OCI-LY1 (cell line): ENCODE results near the gene MDGA2.

Experiments used
- H2AFZ ChIP-seq: fragments of 200-600 bp; sonication (generic), shearing (Covaris generic); 2 replicates; pipeline ENCODE4 v1.6.0; 2014; ENCODE audit warnings: antibody characterized with exemption, mild to moderate bottlenecking, low read length
- H3F3A ChIP-seq: fragments of 200-600 bp; sonication (generic), shearing (Covaris generic); 2 replicates; pipeline ENCODE4 v1.6.0; 2014; ENCODE audit warnings: mild to moderate bottlenecking, antibody characterized with exemption, low read length, moderate library complexity; ENCODE audit not compliant: insufficient read depth
- H3K27ac ChIP-seq: fragments of 200-600 bp; sonication (generic); 2 replicates; pipeline ENCODE4 v1.5.1; 2014; ENCODE audit warnings: low read length, mixed run types, mild to moderate bottlenecking, low read depth; ENCODE audit not compliant: poor library complexity, severe bottlenecking
- H3K27me3 ChIP-seq: fragments of 200-600 bp; sonication (generic); 2 replicates; pipeline ENCODE4 v1.6.0; 2014; ENCODE audit warnings: antibody characterized with exemption, mild to moderate bottlenecking, low read length, moderate library complexity; ENCODE audit not compliant: insufficient read depth
- H3K36me3 ChIP-seq: fragments of 200-600 bp; sonication (generic); 2 replicates; pipeline ENCODE4 v1.6.1; 2014; ENCODE audit warnings: mild to moderate bottlenecking, antibody characterized with exemption, low read length, moderate library complexity, mixed read lengths; ENCODE audit not compliant: insufficient read depth
- H3K4me1 ChIP-seq: fragments of 200-600 bp; sonication (generic); 2 replicates; pipeline ENCODE4 v1.5.1; 2014; ENCODE audit warnings: mild to moderate bottlenecking, low read length, moderate library complexity; ENCODE audit not compliant: insufficient read depth, severe bottlenecking
- H3K4me2 ChIP-seq: fragments of 200-600 bp; sonication (generic), shearing (Covaris generic); 2 replicates; pipeline ENCODE4 v1.6.1; 2014; ENCODE audit warnings: low read length
- H3K4me3 ChIP-seq: fragments of 200-600 bp; sonication (generic); 2 replicates; pipeline ENCODE4 v1.5.1; 2014; ENCODE audit warnings: low read length, low read depth, mild to moderate bottlenecking, mixed read lengths; ENCODE audit not compliant: poor library complexity, severe bottlenecking
- H3K79me2 ChIP-seq: fragments of 200-600 bp; shearing (Covaris generic); 2 replicates; pipeline ENCODE4 v1.6.1; 2016; ENCODE audit warnings: mixed run types, low read length, mixed read lengths; ENCODE audit not compliant: insufficient read depth
- H3K9ac ChIP-seq: fragments of 200-600 bp; sonication (generic), shearing (Covaris generic); 2 replicates; pipeline ENCODE4 v1.6.1; 2014; ENCODE audit warnings: mild to moderate bottlenecking, low read length, mixed read lengths
- H3K9me2 ChIP-seq: fragments of 200-600 bp; sonication (generic), shearing (Covaris generic); 2 replicates; pipeline ENCODE4 v1.6.1; 2014; ENCODE audit warnings: low read depth, mild to moderate bottlenecking, low read length, mixed read lengths
- H3K9me3 ChIP-seq: fragments of 200-600 bp; shearing (Covaris generic); 2 replicates; pipeline ENCODE4 v1.6.1; 2014; ENCODE audit warnings: low read length, mixed read lengths
- H4K20me1 ChIP-seq: fragments of 200-600 bp; sonication (generic), shearing (Covaris generic); 2 replicates; pipeline ENCODE4 v1.6.0; 2016; ENCODE audit warnings: mild to moderate bottlenecking, low read length; ENCODE audit not compliant: insufficient read depth
- EZH2 ChIP-seq: fragments of 200-600 bp; sonication (generic), shearing (Covaris generic); IDR thresholded peaks from 2 replicates; pipeline ENCODE4 v1.8.0; 2017; ENCODE audit warnings: borderline replicate concordance, mixed run types, mild to moderate bottlenecking, antibody characterized with exemption, low read length, moderate library complexity, mixed read lengths
- TF ChIP-seq, protein P1 (sequence below): fragments of 200-600 bp; sonication (generic), shearing (Covaris generic); IDR thresholded peaks from 2 replicates; pipeline ENCODE4 v1.5.1; 2017; ENCODE audit warnings: mild to moderate bottlenecking, antibody characterized with exemption, low read length, moderate library complexity, mixed read lengths

The MDGA2 gene

DNA sequence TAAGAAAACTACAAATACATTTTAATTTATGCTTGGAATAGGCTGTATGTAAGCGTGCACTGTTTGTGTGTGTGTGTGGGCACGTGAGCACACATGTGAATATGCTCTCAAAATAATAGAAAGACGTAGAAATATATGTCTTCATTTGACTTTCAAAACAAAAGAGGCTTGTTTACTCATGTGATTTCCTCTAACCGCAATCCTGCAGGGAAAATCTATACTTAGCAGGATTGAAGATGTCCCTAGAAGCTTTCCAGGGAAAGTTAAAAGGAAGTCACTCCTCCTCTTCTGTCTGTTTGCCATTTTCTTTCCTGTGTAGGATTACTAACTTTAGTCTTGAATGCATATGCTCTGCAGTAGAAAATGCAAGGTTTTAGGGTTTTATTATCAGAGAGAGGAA is 404.7 kb downstream of the MDGA2 start:
- H3K4me1 ChIP-seq: no peaks in the 10 kb centered on the region
- no peak overlapping the region for H3K27ac ChIP-seq
- no peaks in the 10 kb centered on the region for H3K36me3 ChIP-seq
- no peaks in the 10 kb centered on the region for H4K20me1 ChIP-seq
- no peaks in the 10 kb centered on the region for H3K79me2 ChIP-seq
- no peaks in the 10 kb centered on the region for H3K9me2 ChIP-seq
- TF ChIP-seq, protein P1, sequence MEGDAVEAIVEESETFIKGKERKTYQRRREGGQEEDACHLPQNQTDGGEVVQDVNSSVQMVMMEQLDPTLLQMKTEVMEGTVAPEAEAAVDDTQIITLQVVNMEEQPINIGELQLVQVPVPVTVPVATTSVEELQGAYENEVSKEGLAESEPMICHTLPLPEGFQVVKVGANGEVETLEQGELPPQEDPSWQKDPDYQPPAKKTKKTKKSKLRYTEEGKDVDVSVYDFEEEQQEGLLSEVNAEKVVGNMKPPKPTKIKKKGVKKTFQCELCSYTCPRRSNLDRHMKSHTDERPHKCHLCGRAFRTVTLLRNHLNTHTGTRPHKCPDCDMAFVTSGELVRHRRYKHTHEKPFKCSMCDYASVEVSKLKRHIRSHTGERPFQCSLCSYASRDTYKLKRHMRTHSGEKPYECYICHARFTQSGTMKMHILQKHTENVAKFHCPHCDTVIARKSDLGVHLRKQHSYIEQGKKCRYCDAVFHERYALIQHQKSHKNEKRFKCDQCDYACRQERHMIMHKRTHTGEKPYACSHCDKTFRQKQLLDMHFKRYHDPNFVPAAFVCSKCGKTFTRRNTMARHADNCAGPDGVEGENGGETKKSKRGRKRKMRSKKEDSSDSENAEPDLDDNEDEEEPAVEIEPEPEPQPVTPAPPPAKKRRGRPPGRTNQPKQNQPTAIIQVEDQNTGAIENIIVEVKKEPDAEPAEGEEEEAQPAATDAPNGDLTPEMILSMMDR: no peak
- no peak for TF ChIP-seq EZH2
- H3F3A ChIP-seq: no peaks in the 10 kb centered on the region
- H3K9ac ChIP-seq: no peak overlapping the region
- H3K27me3 ChIP-seq: no peaks in the 10 kb centered on the region
- H3K9me3 ChIP-seq: no peaks in the 10 kb centered on the region
- H2AFZ ChIP-seq: no peak overlapping the region
- no peak overlapping the region for H3K4me2 ChIP-seq
- H3K4me3 ChIP-seq: no peak overlapping the region

DNA sequence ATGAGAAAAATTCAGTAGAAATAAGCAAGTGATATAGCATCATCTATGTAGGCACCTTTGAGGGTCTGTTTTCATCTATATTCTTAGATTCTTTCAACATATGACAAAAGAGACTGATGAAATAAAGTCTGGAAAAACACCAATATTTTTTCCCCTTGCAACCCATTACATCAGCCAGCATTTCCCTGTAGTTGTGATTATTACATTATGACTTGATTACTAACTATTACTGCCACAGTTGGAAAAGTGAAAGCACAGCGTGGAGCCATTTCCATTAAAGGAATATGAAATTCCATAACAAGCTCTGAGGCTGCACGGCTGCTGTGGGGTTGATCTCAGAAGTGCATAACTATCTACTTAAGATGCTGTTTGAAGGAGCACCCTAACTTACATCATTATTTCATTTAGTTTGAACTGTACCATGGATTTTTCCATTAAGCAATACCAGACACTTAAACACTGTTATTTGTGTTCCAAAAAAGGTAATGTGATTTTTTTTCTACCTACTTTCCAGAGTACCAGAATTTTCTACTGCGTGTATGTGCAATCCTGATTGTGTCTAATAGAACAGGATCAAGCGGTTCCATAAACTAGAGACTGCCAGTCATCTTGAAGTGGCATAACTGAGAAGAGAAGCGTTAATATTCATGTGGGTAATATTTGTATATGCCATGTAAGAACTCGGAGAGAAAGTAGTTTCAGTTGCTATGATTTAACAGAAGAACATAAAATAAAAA is 405.5 kb downstream of the MDGA2 start:
- Histone ChIP-seq H3K27ac (no peak overlapping the region), H3K4me2 (no peak overlapping the region), H3K9me3 (no peaks in the 10 kb centered on the region), H3K9ac (no peak overlapping the region), H3K9me2 (no peaks in the 10 kb centered on the region), H3K4me1 (no peaks in the 10 kb centered on the region), H3K27me3 (no peaks in the 10 kb centered on the region), H3F3A (no peaks in the 10 kb centered on the region), H2AFZ (no peak overlapping the region), H3K4me3 (no peak overlapping the region), H3K79me2 (no peaks in the 10 kb centered on the region), H3K36me3 (no peaks in the 10 kb centered on the region), H4K20me1 (no peaks in the 10 kb centered on the region)
- no peak for TF ChIP-seq EZH2
- TF ChIP-seq, protein P1: no peak

DNA sequence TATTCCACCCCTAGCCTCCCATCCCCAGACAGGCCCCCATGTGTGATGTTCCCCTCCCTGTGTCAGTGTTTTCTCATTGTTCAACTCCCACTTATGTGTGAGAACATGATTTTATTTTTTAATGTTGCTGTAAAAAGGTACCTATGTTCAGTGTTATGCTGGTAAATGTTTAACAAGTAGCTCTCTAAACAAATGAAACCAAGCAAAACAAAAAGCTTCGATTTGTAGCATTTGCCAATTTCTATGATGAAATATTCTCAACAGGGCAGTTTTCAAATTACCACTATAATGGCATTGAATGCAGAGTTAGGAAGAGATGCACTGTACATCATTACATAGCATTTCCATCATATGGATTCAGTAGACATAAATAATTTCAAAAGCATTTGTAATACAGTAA is 410.6 kb downstream of the MDGA2 start:
- Histone ChIP-seq H2AFZ (no peak overlapping the region), H3K79me2 (no peaks in the 10 kb centered on the region), H4K20me1 (no peaks in the 10 kb centered on the region), H3K4me3 (no peak overlapping the region), H3K4me1 (no peaks in the 10 kb centered on the region), H3K9ac (no peak overlapping the region), H3K9me2 (no peaks in the 10 kb centered on the region), H3K9me3 (no peaks in the 10 kb centered on the region), H3K36me3 (no peaks in the 10 kb centered on the region), H3K4me2 (no peak overlapping the region), H3K27me3 (no peaks in the 10 kb centered on the region), H3F3A (no peaks in the 10 kb centered on the region), H3K27ac (no peak overlapping the region)
- TF ChIP-seq, protein P1: no peak
- TF ChIP-seq EZH2: no peak
